Panc1 (cell line): ENCODE results near the gene CALHM3.

Experiments
- CTCF ChIP-seq: fragments of 450-650 bp; IDR thresholded peaks from 2 replicates; pipeline ENCODE4 v1.5.1; 2017; ENCODE audit warnings: mild to moderate bottlenecking
- REST ChIP-seq, 2 experiments: IDR thresholded peaks; 2 replicates each; pipeline ENCODE4 v1.6.1; 2011 to 2012; ENCODE audit warnings: low read depth in 2 of 2, control low read depth in 1 of 2, low read length in 1 of 2, mild to moderate bottlenecking in 1 of 2, moderate library complexity in 1 of 2; ENCODE audit not compliant: insufficient read depth in 1 of 2

- TF ChIP-seq CTCF: no peak
- no peak for TF ChIP-seq REST (IDR thresholded peaks at IDR 0.05; ENCODE audit: insufficient read depth in 1 of 2, low read depth in 2 of 2, low read length in 1 of 2)
Observed at GRCh38 chr10:103451831-103452505, 27.1 kb downstream of the CALHM3 start, which contains the start of gene CALHM2.
